H1 (cell line): ENCODE data around the gene LRRC4C. TPM values are rescaled to one million over a fixed set of nuclear protein-coding genes. Genes with fewer than 3 reads are reported as not detected.

Source experiments
- CTCF ChIA-PET: fragments of 300-600 bp; sonication (Branson Sonifier 250); formaldehyde crosslinking; loops from one replicate; lab custom pipeline; 2021; ENCODE audit not compliant: partially characterized antibody; lab: Charles Lee
- POLR2A ChIA-PET: fragments of 300-600 bp; sonication (Branson Sonifier 250); formaldehyde crosslinking; loops from one replicate; lab custom pipeline; 2021; ENCODE audit warnings: inconsistent platforms; ENCODE audit not compliant: partially characterized antibody; lab: Charles Lee
- DNase-seq, 2 experiments: peaks; one replicate each; pipeline versions ENCODE4 v3.0.0 to v3.0.0-alpha.2; 2010 to 2022; ENCODE audit warnings: low spot score in 2 of 2, low read depth in 1 of 2, mixed read lengths in 1 of 2
- FAIRE-seq: peaks from 2 replicates; lab custom pipeline; 2011; peaks lifted over from hg19 to GRCh38; lab: Jason Lieb, UNC
- H2AFZ ChIP-seq: 2 replicates; pipeline ENCODE4 v1.8.1; 2012; ENCODE audit warnings: low read length, inconsistent platforms
- H2AK5ac ChIP-seq: 2 replicates; pipeline ENCODE4 v1.6.1; 2013; ENCODE audit warnings: low read depth, low read length
- H2BK120ac ChIP-seq: replicated peaks from 2 replicates; pipeline ENCODE3; 2013; ENCODE audit warnings: low read depth, low read length, inconsistent platforms
- H2BK12ac ChIP-seq: 2 replicates; pipeline ENCODE4 v1.6.1; 2013; ENCODE audit warnings: low read depth, low read length
- H2BK15ac ChIP-seq: 2 replicates; pipeline ENCODE4 v1.6.1; 2013; ENCODE audit warnings: low read length
- H2BK20ac ChIP-seq: 2 replicates; pipeline ENCODE4 v1.6.1; 2013; ENCODE audit warnings: low read length
- H2BK5ac ChIP-seq: 2 replicates; pipeline ENCODE4 v1.6.1; 2013; ENCODE audit warnings: low read depth, low read length
- H3K14ac ChIP-seq: 2 replicates; pipeline ENCODE4 v1.6.1; 2013; ENCODE audit warnings: inconsistent platforms; ENCODE audit not compliant: insufficient read length
- H3K18ac ChIP-seq: 2 replicates; pipeline ENCODE4 v1.6.1; 2013; ENCODE audit warnings: low read length; ENCODE audit errors: extremely low read depth
- H3K23ac ChIP-seq: 2 replicates; pipeline ENCODE4 v1.6.1; 2013; ENCODE audit warnings: inconsistent platforms; ENCODE audit not compliant: insufficient read length
- H3K23me2 ChIP-seq: 2 replicates; pipeline ENCODE4 v1.6.1; 2013; ENCODE audit warnings: low read depth, low read length
- H3K27ac ChIP-seq: 2 replicates; pipeline ENCODE4 v1.6.1; 2011; ENCODE audit warnings: low read depth, low read length, inconsistent platforms
- H3K27me3 ChIP-seq, 4 experiments: replicated peaks in 1 of 4; 1 replicate in 1 of 4; 2 replicates in 3 of 4; pipeline versions ENCODE4 v1.6.1 to v1.8.1; 2011 to 2013; ENCODE audit warnings: low read length in 3 of 4, mild to moderate bottlenecking in 3 of 4, inconsistent platforms in 2 of 4, mixed read lengths in 2 of 4, moderate library complexity in 1 of 4; ENCODE audit not compliant: control insufficient read depth in 3 of 4, insufficient read depth in 3 of 4; ENCODE audit errors: extremely low read depth in 1 of 4
- H3K36me3 ChIP-seq, 4 experiments: 2 replicates each; pipeline versions ENCODE4 v1.6.1 to v1.8.1; 2011 to 2013; ENCODE audit warnings: mild to moderate bottlenecking in 4 of 4, low read length in 3 of 4, moderate library complexity in 2 of 4, control low read depth in 1 of 4, inconsistent platforms in 1 of 4; ENCODE audit not compliant: insufficient read depth in 4 of 4, control insufficient read depth in 2 of 4
- H3K4ac ChIP-seq: replicated peaks from 2 replicates; pipeline ENCODE3; 2013; ENCODE audit warnings: low read length, low read depth, mixed read lengths, inconsistent platforms; ENCODE audit not compliant: insufficient read length
- H3K4me1 ChIP-seq, 4 experiments: replicated peaks in 1 of 4; 1 replicate in 1 of 4; 2 replicates in 3 of 4; pipeline versions ENCODE4 v1.6.1 to v1.8.1; 2011 to 2013; ENCODE audit warnings: low read length in 3 of 4, inconsistent platforms in 2 of 4, mixed read lengths in 1 of 4; ENCODE audit not compliant: insufficient read depth in 4 of 4, control insufficient read depth in 3 of 4
- H3K4me2 ChIP-seq, 2 experiments: 2 replicates each; pipeline versions ENCODE4 v1.6.1 to v1.8.1; 2011 to 2013; ENCODE audit warnings: low read depth in 2 of 2, low read length in 2 of 2, control low read depth in 1 of 2, inconsistent platforms in 1 of 2, mild to moderate bottlenecking in 1 of 2; ENCODE audit not compliant: insufficient read depth in 1 of 2
- H3K4me3 ChIP-seq, 4 experiments: fragments of 200-600, 300-600 bp in 1 of 4; sonication (generic), shearing (Covaris generic), sonication (Bioruptor Twin) in 1 of 4; 2 replicates each; pipeline versions ENCODE4 v1.5.1 to v1.8.1; 2011 to 2016; ENCODE audit warnings: low read length in 4 of 4, low read depth in 3 of 4, control low read depth in 2 of 4, inconsistent platforms in 2 of 4, mild to moderate bottlenecking in 2 of 4, mixed read lengths in 1 of 4, moderate library complexity in 1 of 4; ENCODE audit not compliant: insufficient read depth in 2 of 4; ENCODE audit errors: extremely low read depth in 1 of 4
- H3K56ac ChIP-seq: replicated peaks from 2 replicates; pipeline ENCODE3; 2013; ENCODE audit warnings: low read depth, mild to moderate bottlenecking, mixed read lengths, low read length, inconsistent platforms; ENCODE audit not compliant: insufficient read length
- H3K79me1 ChIP-seq: 2 replicates; pipeline ENCODE4 v1.6.1; 2013; ENCODE audit warnings: low read depth, low read length, control low read depth
- H3K79me2 ChIP-seq, 2 experiments: 2 replicates each; pipeline versions ENCODE4 v1.6.1 to v1.8.1; 2012 to 2013; ENCODE audit warnings: low read length in 2 of 2, mild to moderate bottlenecking in 2 of 2, inconsistent platforms in 1 of 2; ENCODE audit not compliant: insufficient read depth in 2 of 2, control insufficient read depth in 1 of 2
- H3K9ac ChIP-seq, 4 experiments: replicated peaks in 1 of 4; 1 replicate in 1 of 4; 2 replicates in 3 of 4; pipeline versions ENCODE4 v1.6.1 to v1.8.1; 2011 to 2013; ENCODE audit warnings: low read depth in 3 of 4, low read length in 3 of 4, control low read depth in 2 of 4, mild to moderate bottlenecking in 2 of 4, moderate library complexity in 2 of 4, inconsistent platforms in 1 of 4; ENCODE audit errors: extremely low read depth in 1 of 4
- H3K9me3 ChIP-seq, 2 experiments: 2 replicates each; pipeline versions ENCODE4 v1.6.1 to v1.8.1; 2012 to 2013; ENCODE audit warnings: mild to moderate bottlenecking in 2 of 2, moderate library complexity in 2 of 2, control low read depth in 1 of 2, inconsistent platforms in 1 of 2, low read depth in 1 of 2, low read length in 1 of 2, mixed read lengths in 1 of 2; ENCODE audit not compliant: insufficient read depth in 2 of 2
- H4K20me1 ChIP-seq, 2 experiments: replicated peaks in 1 of 2; 2 replicates each; pipeline versions ENCODE3 to v1.8.1; 2011 to 2013; ENCODE audit warnings: inconsistent platforms in 2 of 2, low read length in 2 of 2, mild to moderate bottlenecking in 1 of 2; ENCODE audit not compliant: insufficient read depth in 2 of 2, control insufficient read depth in 1 of 2
- H4K5ac ChIP-seq: 2 replicates; pipeline ENCODE4 v1.6.1; 2013; ENCODE audit warnings: low read length, low read depth, mixed read lengths, inconsistent platforms; ENCODE audit not compliant: insufficient read length
- H4K8ac ChIP-seq: 2 replicates; pipeline ENCODE4 v1.8.0; 2013; ENCODE audit warnings: mild to moderate bottlenecking, moderate library complexity, low read length, inconsistent platforms; ENCODE audit not compliant: insufficient read depth; ENCODE audit errors: extremely low read depth
- H4K91ac ChIP-seq: replicated peaks from 2 replicates; pipeline ENCODE3; 2013; ENCODE audit warnings: low read length, mixed read lengths, inconsistent platforms; ENCODE audit not compliant: insufficient read length
- ATF3 ChIP-seq: IDR thresholded peaks from 2 replicates; pipeline ENCODE4 v1.6.1; 2011; ENCODE audit warnings: low read depth, mild to moderate bottlenecking, low read length; ENCODE audit not compliant: insufficient read depth
- BRCA1 ChIP-seq: IDR thresholded peaks from 2 replicates; pipeline ENCODE4 v1.6.1; 2012; ENCODE audit warnings: low read depth, low read length, improper control_type of control experiment
- CHD1 ChIP-seq: IDR thresholded peaks from 2 replicates; pipeline ENCODE4 v1.6.1; 2012; ENCODE audit warnings: low read depth, low read length, improper control_type of control experiment
- CTBP2 ChIP-seq: IDR thresholded peaks from 2 replicates; pipeline ENCODE4 v1.7.0; 2011; ENCODE audit warnings: borderline replicate concordance, mild to moderate bottlenecking, moderate library complexity, mixed read lengths, low read length; ENCODE audit not compliant: insufficient read depth, insufficient read length
- HDAC2 ChIP-seq, 2 experiments: fragments of 300-600 bp in 1 of 2; sonication (generic) in 1 of 2; IDR thresholded peaks; 2 replicates each; pipeline ENCODE4 v1.6.1; 2011 to 2012; ENCODE audit warnings: low read depth in 2 of 2, low read length in 2 of 2, mild to moderate bottlenecking in 2 of 2, moderate library complexity in 2 of 2, borderline replicate concordance in 1 of 2, inconsistent platforms in 1 of 2
- RBBP5 ChIP-seq: IDR thresholded peaks from 2 replicates; pipeline ENCODE4 v1.7.1; 2012; ENCODE audit warnings: low read depth, mild to moderate bottlenecking, inconsistent platforms, low read length, moderate library complexity, borderline replicate concordance
- RNF2 ChIP-seq: fragments of 200-900, 300-1000 bp; sonication (generic); IDR thresholded peaks from 2 replicates; pipeline ENCODE4 v1.7.1; 2016; ENCODE audit warnings: borderline replicate concordance, low read depth, mild to moderate bottlenecking, antibody characterized with exemption, low read length; ENCODE audit not compliant: poor library complexity, severe bottlenecking; ENCODE audit errors: missing control alignments
- SP4 ChIP-seq: IDR thresholded peaks from 2 replicates; pipeline ENCODE4 v1.6.1; 2012; ENCODE audit warnings: low read length, inconsistent platforms
- SRF ChIP-seq: IDR thresholded peaks from 2 replicates; pipeline ENCODE4 v1.6.1; 2011; ENCODE audit warnings: mild to moderate bottlenecking, low read depth, low read length, moderate library complexity
- TAF1 ChIP-seq: IDR thresholded peaks from 2 replicates; pipeline ENCODE4 v1.6.1; 2011; ENCODE audit warnings: mild to moderate bottlenecking, low read depth, low read length
- TEAD4 ChIP-seq: IDR thresholded peaks from 2 replicates; pipeline ENCODE4 v1.6.1; 2012; ENCODE audit warnings: low read depth, low read length, inconsistent platforms, mixed read lengths
- WGBS, 2 experiments: shearing (Covaris generic) in 1 of 2; methylation state at CpG; one replicate each; pipeline versions ENCODE4 v1.1.6 to v1.1.7; 2013 to 2015; ENCODE audit warnings: low lambda C conversion rate in 2 of 2, mixed read lengths in 2 of 2, inconsistent platforms in 1 of 2, low coverage in 1 of 2, missing lambda C conversion rate in 1 of 2; ENCODE audit not compliant: insufficient replicate concordance in 2 of 2, insufficient coverage in 1 of 2, insufficient read length in 1 of 2; ENCODE audit errors: extremely low coverage in 1 of 2, missing lambda C conversion rate in 1 of 2; 5-methylcytosine and 5-hydroxymethylcytosine counted together
- polyA plus RNA-seq, 7 experiments: library from polyadenylated mRNA; depleted of rRNA in 3 of 7; stranded (reverse) in 5 of 7; unstranded in 2 of 7; fragments of >200 nt in 5 of 7; fragments of 200-250 nt in 2 of 7; gene quantifications; 1 replicate in 5 of 7; 2 replicates in 1 of 7; 4 replicates in 1 of 7; pipeline versions ENCODE4 v1.2.1 to v1.2.3, GENCODE V29; 2011 to 2013; ENCODE audit warnings: missing spikeins in 2 of 7, mixed read lengths in 2 of 7
- total RNA-seq: library from RNA; stranded (reverse); fragmentation: NEBNext Ultra II Directional; extraction: Animal tissue kit (Norgen Biotek cat#: 25700); gene quantifications from 2 replicates; pipeline ENCODE4 v1.2.1, GENCODE V29; 2021
- TF ChIP-seq, protein P1 (sequence below): IDR thresholded peaks from 2 replicates; pipeline ENCODE4 v1.6.1; 2012; ENCODE audit warnings: inconsistent platforms
- TF ChIP-seq, protein P2 (sequence below): IDR thresholded peaks from 2 replicates; pipeline ENCODE4 v1.6.1; 2012; ENCODE audit warnings: inconsistent platforms

LRRC4C gene
- total and polyA plus RNA-seq, 2 of the 8 experiments (the other 6 are each of a cell fraction or from before 2014, with no cell fraction given), result 0.23 to 2.2 TPM

- H2BK20ac ChIP-seq, result no peak overlapping the region
- H3K23ac ChIP-seq, result no peak overlapping the region
- H3K4ac ChIP-seq, result no peak overlapping the region
- no peaks in the 10 kb centered on the region for H3K79me1 ChIP-seq
- H2AK5ac ChIP-seq, result no peak overlapping the region
- no peak overlapping the region for H3K27ac ChIP-seq
- H4K20me1 ChIP-seq, result no peaks in the 10 kb centered on the region
- ChIA-PET CTCF (interaction anchor here (1.8 kb wide), 1 partner anchor 21 kb away, joined by 4 read pairs; no protein-coding TSS in a partner anchor), POLR2A (no interaction called here)
- no peaks in the 10 kb centered on the region for H3K27me3 ChIP-seq
- no peak overlapping the region for H4K8ac ChIP-seq
- no peak overlapping the region for H3K14ac ChIP-seq
- no peak for DNase-seq
- no peak for FAIRE-seq
- no peaks in the 10 kb centered on the region for H3K4me1 ChIP-seq
- H3K9ac ChIP-seq, result no peak overlapping the region
- H3K4me3 ChIP-seq, result no peak overlapping the region
- no peak overlapping the region for H3K18ac ChIP-seq
- no peak overlapping the region for H2BK15ac ChIP-seq
- no peak overlapping the region for H4K5ac ChIP-seq
- H3K36me3 ChIP-seq, result no peaks in the 10 kb centered on the region
- no peak overlapping the region for H4K91ac ChIP-seq
- no peak overlapping the region for H2AFZ ChIP-seq
- whole genome bisulfite sequencing, 2 experiments, result 87% methylated on average over 1 of the region's 1 CpG; no CpG with 5 or more reads in 1 of the 2 experiments
- no peaks in the 10 kb centered on the region for H3K79me2 ChIP-seq
- no peak overlapping the region for H2BK5ac ChIP-seq
- H3K23me2 ChIP-seq, result no peaks in the 10 kb centered on the region
- no peak overlapping the region for H3K4me2 ChIP-seq
- H3K9me3 ChIP-seq, result no peaks in the 10 kb centered on the region
- H3K56ac ChIP-seq, result no peak overlapping the region
- no peak overlapping the region for H2BK120ac ChIP-seq
- H2BK12ac ChIP-seq, result no peak overlapping the region
- TF ChIP-seq CHD1 (no peak), SP4 (no peak), CTBP2 (no peak), TEAD4 (no peak), BRCA1 (no peak), RBBP5 (no peak), HDAC2 (IDR thresholded peaks at IDR 0.05; ENCODE audit: borderline replicate concordance in 1 of 2, low read depth in 2 of 2, low read length in 2 of 2) (no peak), ATF3 (no peak), SRF (no peak), TAF1 (no peak), RNF2 (no peak)
- TF ChIP-seq, protein P1, sequence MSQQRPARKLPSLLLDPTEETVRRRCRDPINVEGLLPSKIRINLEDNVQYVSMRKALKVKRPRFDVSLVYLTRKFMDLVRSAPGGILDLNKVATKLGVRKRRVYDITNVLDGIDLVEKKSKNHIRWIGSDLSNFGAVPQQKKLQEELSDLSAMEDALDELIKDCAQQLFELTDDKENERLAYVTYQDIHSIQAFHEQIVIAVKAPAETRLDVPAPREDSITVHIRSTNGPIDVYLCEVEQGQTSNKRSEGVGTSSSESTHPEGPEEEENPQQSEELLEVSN, result no peak
- TF ChIP-seq, protein P2, sequence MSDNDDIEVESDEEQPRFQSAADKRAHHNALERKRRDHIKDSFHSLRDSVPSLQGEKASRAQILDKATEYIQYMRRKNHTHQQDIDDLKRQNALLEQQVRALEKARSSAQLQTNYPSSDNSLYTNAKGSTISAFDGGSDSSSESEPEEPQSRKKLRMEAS, result no peak
These were observed 1144.3 kb downstream of the LRRC4C start for GRCh38 chr11:40315122-40315521.
